Transverse colon (tissue), 4 donors: Measurements from ENCODE around the gene ZNF792.

ENCODE experiments used
- EP300 ChIP-seq: sonication (generic); formaldehyde crosslinking; IDR thresholded peaks from one replicate; pipeline ENCODE4 v1.6.1; 2017; ENCODE audit warnings: antibody characterized with exemption, low read depth
- POLR2AphosphoS5 ChIP-seq, 3 donors: sonication (generic); formaldehyde crosslinking; IDR thresholded peaks; one replicate each; pipeline ENCODE4 v1.6.1; 2016; ENCODE audit warnings: antibody characterized with exemption in 3 of 3
- TF ChIP-seq, protein P1 (sequence below), 5 experiments: fragments of 200-600 bp in 3 of 5; fragments of 450-650 bp in 2 of 5; sonication (generic) in 3 of 5; IDR thresholded peaks; 1 replicate in 2 of 5; 2 replicates in 3 of 5; pipeline ENCODE4 v1.5.1; 2016 to 2017; ENCODE audit warnings: antibody characterized with exemption in 5 of 5, inconsistent platforms in 3 of 5, mild to moderate bottlenecking in 2 of 5, moderate library complexity in 1 of 5

DNA sequence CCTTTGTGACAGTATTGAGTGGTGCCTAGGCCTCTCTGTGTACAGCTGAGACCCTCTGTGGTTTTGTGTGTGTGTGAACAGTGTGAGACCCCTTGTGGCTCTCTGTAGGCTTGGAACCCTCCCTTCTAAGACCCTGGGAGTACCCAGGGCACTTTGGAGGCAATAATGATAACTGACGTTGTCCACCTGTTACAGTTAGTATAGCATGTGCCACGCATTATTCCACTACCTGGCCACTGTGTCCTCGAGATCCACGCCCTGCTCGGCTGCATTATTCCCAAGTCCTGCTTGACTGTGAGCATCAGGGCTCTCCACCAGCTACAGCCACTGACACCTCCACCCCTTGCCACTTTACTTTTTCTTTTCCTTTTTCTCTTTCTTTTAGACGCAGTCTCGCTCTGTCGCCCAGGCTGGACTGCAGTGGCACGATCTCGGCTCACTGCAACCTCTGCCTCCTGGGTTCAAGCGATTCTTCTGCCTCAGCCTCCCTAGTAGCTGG, 38.1 kb upstream of the ZNF792 start:
- TF ChIP-seq, protein P1, sequence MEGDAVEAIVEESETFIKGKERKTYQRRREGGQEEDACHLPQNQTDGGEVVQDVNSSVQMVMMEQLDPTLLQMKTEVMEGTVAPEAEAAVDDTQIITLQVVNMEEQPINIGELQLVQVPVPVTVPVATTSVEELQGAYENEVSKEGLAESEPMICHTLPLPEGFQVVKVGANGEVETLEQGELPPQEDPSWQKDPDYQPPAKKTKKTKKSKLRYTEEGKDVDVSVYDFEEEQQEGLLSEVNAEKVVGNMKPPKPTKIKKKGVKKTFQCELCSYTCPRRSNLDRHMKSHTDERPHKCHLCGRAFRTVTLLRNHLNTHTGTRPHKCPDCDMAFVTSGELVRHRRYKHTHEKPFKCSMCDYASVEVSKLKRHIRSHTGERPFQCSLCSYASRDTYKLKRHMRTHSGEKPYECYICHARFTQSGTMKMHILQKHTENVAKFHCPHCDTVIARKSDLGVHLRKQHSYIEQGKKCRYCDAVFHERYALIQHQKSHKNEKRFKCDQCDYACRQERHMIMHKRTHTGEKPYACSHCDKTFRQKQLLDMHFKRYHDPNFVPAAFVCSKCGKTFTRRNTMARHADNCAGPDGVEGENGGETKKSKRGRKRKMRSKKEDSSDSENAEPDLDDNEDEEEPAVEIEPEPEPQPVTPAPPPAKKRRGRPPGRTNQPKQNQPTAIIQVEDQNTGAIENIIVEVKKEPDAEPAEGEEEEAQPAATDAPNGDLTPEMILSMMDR (IDR thresholded peaks at IDR 0.05), result no peak
- TF ChIP-seq EP300, result no peak
- no peak for TF ChIP-seq POLR2AphosphoS5 (IDR thresholded peaks at IDR 0.05)
